Endothelial cell of umbilical vein (primary cell): ENCODE data around the gene ENPP4. TPM values are rescaled to one million over a fixed set of nuclear protein-coding genes. Genes with fewer than 3 reads are reported as not detected.

Experiments used
- BruUV-seq: library from RNA; stranded (reverse); fragments of 400-500 nt; replicated peaks from 2 replicates; lab custom pipeline; 2021; lab: Mats Ljungman, UMichigan
- CTCF ChIA-PET: fragments of 300-600, 350-600 bp; sonication (Branson Sonifier 250); formaldehyde crosslinking; loops from one replicate; lab custom pipeline; 2021; ENCODE audit warnings: antibody characterized with exemption, inconsistent platforms; lab: Charles Lee
- POLR2A ChIA-PET: fragments of 300-600, 350-600 bp; sonication (Branson Sonifier 250); formaldehyde crosslinking; loops from one replicate; lab custom pipeline; 2021; ENCODE audit warnings: antibody characterized with exemption, inconsistent platforms; lab: Charles Lee
- DNase-seq: peaks from one replicate; pipeline ENCODE4 v3.0.0-alpha.2; 2011; ENCODE audit warnings: low read depth, low spot score
- FAIRE-seq: peaks from 2 replicates; lab custom pipeline; 2011; peaks lifted over from hg19 to GRCh38; lab: Jason Lieb, UNC
- H2AFZ ChIP-seq: 2 replicates; pipeline ENCODE4 v1.6.0; 2012; ENCODE audit warnings: low read depth, low read length, control low read depth, inconsistent platforms
- H3K27ac ChIP-seq: 2 replicates; pipeline ENCODE4 v1.5.1; 2011; ENCODE audit warnings: low read depth, mild to moderate bottlenecking, control low read depth, low read length, moderate library complexity; ENCODE audit not compliant: insufficient read depth
- H3K27me3 ChIP-seq, 2 experiments: 2 replicates each; pipeline versions ENCODE4 v1.6.0 to v1.6.1; 2011; ENCODE audit warnings: low read length in 2 of 2, mixed read lengths in 1 of 2; ENCODE audit not compliant: control insufficient read depth in 2 of 2, insufficient read depth in 2 of 2
- H3K36me3 ChIP-seq, 2 experiments: 2 replicates in 1 of 2; 3 replicates in 1 of 2; pipeline ENCODE4 v1.5.1; 2011; ENCODE audit warnings: low read length in 2 of 2, mild to moderate bottlenecking in 1 of 2, moderate library complexity in 1 of 2; ENCODE audit not compliant: control insufficient read depth in 2 of 2, insufficient read depth in 2 of 2; ENCODE audit errors: extremely low read depth in 1 of 2
- H3K4me1 ChIP-seq: 3 replicates; pipeline ENCODE4 v1.5.1; 2011; ENCODE audit warnings: mild to moderate bottlenecking, low read length; ENCODE audit not compliant: control insufficient read depth, insufficient read depth; ENCODE audit errors: extremely low read depth
- H3K4me2 ChIP-seq: 2 replicates; pipeline ENCODE4 v1.6.1; 2011; ENCODE audit warnings: low read length, control low read depth, mixed read lengths; ENCODE audit not compliant: insufficient read depth
- H3K4me3 ChIP-seq, 3 experiments: fragments of 200-600 bp in 1 of 3; sonication (generic), shearing (Covaris generic) in 1 of 3; replicated peaks in 1 of 3; 2 replicates each; pipeline ENCODE4 v1.5.1; 2011 to 2016; ENCODE audit warnings: control low read depth in 3 of 3, low read length in 3 of 3, mild to moderate bottlenecking in 2 of 3, inconsistent platforms in 1 of 3, low read depth in 1 of 3, moderate library complexity in 1 of 3; ENCODE audit not compliant: insufficient read depth in 1 of 3
- H3K79me2 ChIP-seq: 2 replicates; pipeline ENCODE4 v1.6.0; 2012; ENCODE audit warnings: low read length, inconsistent platforms; ENCODE audit not compliant: control insufficient read depth, insufficient read depth
- H3K9ac ChIP-seq: replicated peaks from 2 replicates; pipeline ENCODE3; 2011; ENCODE audit warnings: low read length, control low read depth; ENCODE audit not compliant: insufficient read depth; ENCODE audit errors: extremely low read depth
- H3K9me1 ChIP-seq: replicated peaks from 3 replicates; pipeline ENCODE4 v1.6.0; 2011; ENCODE audit warnings: mild to moderate bottlenecking, low read length; ENCODE audit not compliant: control insufficient read depth, insufficient read depth; ENCODE audit errors: extremely low read depth
- H3K9me3 ChIP-seq: replicated peaks from 2 replicates; pipeline ENCODE4 v1.5.1; 2012; ENCODE audit warnings: low read length, inconsistent platforms; ENCODE audit not compliant: control insufficient read depth, insufficient read depth
- H4K20me1 ChIP-seq: replicated peaks from 2 replicates; pipeline ENCODE3; 2011; ENCODE audit warnings: mild to moderate bottlenecking, low read length; ENCODE audit not compliant: control insufficient read depth, insufficient read depth; ENCODE audit errors: extremely low read depth
- EZH2 ChIP-seq: IDR thresholded peaks from 2 replicates; pipeline ENCODE4 v1.6.1; 2012; ENCODE audit warnings: borderline replicate concordance, low read depth, mild to moderate bottlenecking, moderate library complexity, low read length, inconsistent platforms; ENCODE audit not compliant: severe bottlenecking
- FOS ChIP-seq: IDR thresholded peaks from 2 replicates; pipeline ENCODE4 v1.6.1; 2011; ENCODE audit warnings: mild to moderate bottlenecking, low read length, moderate library complexity, borderline replicate concordance; ENCODE audit not compliant: insufficient read depth
- GATA2 ChIP-seq: IDR thresholded peaks from 2 replicates; pipeline ENCODE4 v1.7.0; 2011; ENCODE audit warnings: low read depth, mild to moderate bottlenecking, moderate library complexity, mixed read lengths, low read length; ENCODE audit not compliant: insufficient read length, insufficient read depth
- JUN ChIP-seq: IDR thresholded peaks from 2 replicates; pipeline ENCODE4 v1.6.1; 2011; ENCODE audit warnings: borderline replicate concordance, low read depth; ENCODE audit not compliant: insufficient read length, insufficient read depth
- MYC ChIP-seq: IDR thresholded peaks from one replicate; pipeline ENCODE4 v1.6.1; 2011; ENCODE audit warnings: mild to moderate bottlenecking, low read depth, low read length
- POLR2A ChIP-seq: IDR thresholded peaks from 2 replicates; pipeline ENCODE4 v1.6.1; 2012; ENCODE audit warnings: low read depth, mild to moderate bottlenecking, control low read depth, low read length
- POLR2AphosphoS5 ChIP-seq: IDR thresholded peaks from 2 replicates; pipeline ENCODE4 v1.6.1; 2012; ENCODE audit warnings: low read depth, mild to moderate bottlenecking, control low read depth, low read length, moderate library complexity; ENCODE audit not compliant: insufficient read depth
- dilution Hi-C: fragments of 300-500 bp; cut with MboI; formaldehyde crosslinking; loops from one replicate; pipeline ENCODE4 v1.15.0; 2019; ENCODE audit warnings: low sequenced_read_pairs; ENCODE audit not compliant: extremely low pct_ligation_motif_present
- intact Hi-C: fragments of 100-400 bp; cut with micrococcal nuclease; formaldehyde crosslinking; loops from one replicate; pipeline ENCODE4 v1.10.0; 2022
- polyA plus RNA-seq, 4 experiments: library from polyadenylated mRNA; depleted of rRNA in 3 of 4; stranded (reverse) in 3 of 4; unstranded in 1 of 4; fragments of >200 nt; gene quantifications; 2 replicates each; pipeline versions ENCODE4 v1.2.1 to v1.2.3, GENCODE V29; 2011 to 2012; ENCODE audit warnings: missing spikeins in 1 of 4
- total RNA-seq: library from RNA; stranded (reverse); gene quantifications from 2 replicates; pipeline ENCODE4 v1.2.3, GENCODE V29; 2021
- TF ChIP-seq, protein P1 (sequence below): IDR thresholded peaks from 2 replicates; pipeline ENCODE4 v1.6.1; 2011; ENCODE audit not compliant: insufficient read depth, insufficient read length
- TF ChIP-seq, protein P2 (sequence below), 2 donors: IDR thresholded peaks; 1 replicate in 1 of 2; 2 replicates in 1 of 2; pipeline ENCODE4 v1.5.1; 2011; ENCODE audit warnings: low read length in 2 of 2, mild to moderate bottlenecking in 2 of 2, moderate library complexity in 2 of 2, control low read depth in 1 of 2, inconsistent platforms in 1 of 2, low read depth in 1 of 2; ENCODE audit not compliant: insufficient read depth in 1 of 2; ENCODE audit errors: extremely low read depth in 1 of 2

Gene ENPP4
- total and polyA plus RNA-seq, 2 donors (not counting 3 experiments of a cell fraction or from before 2014, with no cell fraction given), result 1.5 to 3.9 TPM

DNA sequence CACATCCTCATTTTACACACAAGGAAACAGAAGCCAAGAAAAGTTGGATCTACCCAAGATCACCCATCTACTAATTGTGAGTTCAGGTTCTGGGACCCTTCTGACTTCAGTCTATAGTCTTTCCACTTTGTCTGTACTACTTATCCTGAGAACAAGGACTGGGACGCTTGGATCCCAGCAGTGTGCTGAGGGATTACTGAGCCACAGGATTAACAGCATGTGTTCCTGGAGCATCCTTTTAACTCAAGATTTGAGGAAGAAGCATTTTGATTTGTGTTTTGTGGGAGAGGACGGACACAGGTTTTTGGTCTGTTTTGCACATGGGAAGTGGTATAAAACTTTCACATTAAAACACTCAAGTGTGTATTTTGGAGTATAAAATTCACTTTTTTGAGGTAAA lies 4.4 kb downstream of the ENPP4 start:
- peaks cover 11% of the 10 kb centered on the region for H3K4me1 ChIP-seq
- H3K4me3 ChIP-seq, result no peak overlapping the region
- BruUV-seq, result no TSS peak
- H4K20me1 ChIP-seq, result no peaks in the 10 kb centered on the region
- TF ChIP-seq POLR2AphosphoS5 (no peak), FOS (no peak), GATA2 (no peak), EZH2 (no peak), JUN (no peak), POLR2A (no peak), MYC (no peak)
- TF ChIP-seq, protein P1, sequence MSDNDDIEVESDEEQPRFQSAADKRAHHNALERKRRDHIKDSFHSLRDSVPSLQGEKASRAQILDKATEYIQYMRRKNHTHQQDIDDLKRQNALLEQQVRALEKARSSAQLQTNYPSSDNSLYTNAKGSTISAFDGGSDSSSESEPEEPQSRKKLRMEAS, result no peak
- TF ChIP-seq, protein P2, sequence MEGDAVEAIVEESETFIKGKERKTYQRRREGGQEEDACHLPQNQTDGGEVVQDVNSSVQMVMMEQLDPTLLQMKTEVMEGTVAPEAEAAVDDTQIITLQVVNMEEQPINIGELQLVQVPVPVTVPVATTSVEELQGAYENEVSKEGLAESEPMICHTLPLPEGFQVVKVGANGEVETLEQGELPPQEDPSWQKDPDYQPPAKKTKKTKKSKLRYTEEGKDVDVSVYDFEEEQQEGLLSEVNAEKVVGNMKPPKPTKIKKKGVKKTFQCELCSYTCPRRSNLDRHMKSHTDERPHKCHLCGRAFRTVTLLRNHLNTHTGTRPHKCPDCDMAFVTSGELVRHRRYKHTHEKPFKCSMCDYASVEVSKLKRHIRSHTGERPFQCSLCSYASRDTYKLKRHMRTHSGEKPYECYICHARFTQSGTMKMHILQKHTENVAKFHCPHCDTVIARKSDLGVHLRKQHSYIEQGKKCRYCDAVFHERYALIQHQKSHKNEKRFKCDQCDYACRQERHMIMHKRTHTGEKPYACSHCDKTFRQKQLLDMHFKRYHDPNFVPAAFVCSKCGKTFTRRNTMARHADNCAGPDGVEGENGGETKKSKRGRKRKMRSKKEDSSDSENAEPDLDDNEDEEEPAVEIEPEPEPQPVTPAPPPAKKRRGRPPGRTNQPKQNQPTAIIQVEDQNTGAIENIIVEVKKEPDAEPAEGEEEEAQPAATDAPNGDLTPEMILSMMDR (IDR thresholded peaks at IDR 0.05; ENCODE audit: extremely low read depth in 1 of 2, insufficient read depth in 1 of 2, low read depth in 1 of 2, low read length in 2 of 2), result no peak
- H3K27ac ChIP-seq, result no peak overlapping the region
- ChIA-PET POLR2A (no interaction called here), CTCF (no interaction called here)
- no peak overlapping the region for H2AFZ ChIP-seq
- no peaks in the 10 kb centered on the region for H3K79me2 ChIP-seq
- H3K27me3 ChIP-seq, result peaks cover 2% of the 10 kb centered on the region in 2 experiments
- H3K9me3 ChIP-seq, result no peaks in the 10 kb centered on the region
- peaks cover 3% of the 10 kb centered on the region for H3K9me1 ChIP-seq
- FAIRE-seq, result no peak
- intact Hi-C loops, result no loop called here
- no peaks in the 10 kb centered on the region for H3K36me3 ChIP-seq
- no peak overlapping the region for H3K4me2 ChIP-seq
- H3K9ac ChIP-seq, result no peak overlapping the region
- no peak for DNase-seq
- dilution Hi-C loops, result no loop called here
